Spinal cord (tissue), 10 donors: Measurements from ENCODE around the gene RFX7. TPM values are rescaled to one million over a fixed set of nuclear protein-coding genes. Genes with fewer than 3 reads are reported as not detected.
"Not testable (repeated sequence)": the region's sequence is repeated elsewhere in the genome, so short reads cannot be mapped to it uniquely, and the experiment has no call there.

Experiments used
- DNase-seq, 6 donors: peaks; one replicate each; pipeline versions ENCODE4 v3.0.0 to v3.0.0-alpha.2; 2013 to 2015; ENCODE audit warnings: low spot score in 6 of 6, low read depth in 4 of 6
- H3K27ac ChIP-seq: one replicate; pipeline ENCODE4 v1.5.1; 2013; ENCODE audit warnings: low read depth, low read length, control low read depth
- H3K27me3 ChIP-seq: one replicate; pipeline ENCODE4 v1.6.1; 2013; ENCODE audit warnings: low read length; ENCODE audit not compliant: control insufficient read depth, insufficient read depth
- H3K36me3 ChIP-seq: one replicate; pipeline ENCODE4 v1.6.1; 2013; ENCODE audit warnings: low read length; ENCODE audit not compliant: control insufficient read depth, insufficient read depth
- H3K4me1 ChIP-seq: one replicate; pipeline ENCODE4 v1.6.1; 2013; ENCODE audit warnings: low read length; ENCODE audit not compliant: control insufficient read depth, insufficient read depth
- H3K4me3 ChIP-seq: one replicate; pipeline ENCODE4 v1.5.1; 2013; ENCODE audit warnings: low read depth, low read length, control low read depth
- H3K9me3 ChIP-seq: one replicate; pipeline ENCODE4 v1.6.1; 2013; ENCODE audit warnings: low read length; ENCODE audit not compliant: control insufficient read depth, insufficient read depth
- WGBS: methylation state at CpG from one replicate; pipeline ENCODE4 v1.1.5; 2013; ENCODE audit warnings: missing lambda C conversion rate; ENCODE audit not compliant: insufficient coverage; 5-methylcytosine and 5-hydroxymethylcytosine counted together
- polyA plus RNA-seq, 2 donors: library from polyadenylated mRNA; unstranded; fragments of 120-200 nt; gene quantifications; one replicate each; pipeline ENCODE4 v1.2.1, GENCODE V29; 2013; ENCODE audit not compliant: insufficient read length in 2 of 2
- total RNA-seq, 2 donors: library from RNA; depleted of rRNA in 1 of 2; stranded (reverse); fragments of 120-200 nt in 1 of 2; fragments of >200 nt in 1 of 2; gene quantifications; one replicate each; pipeline versions ENCODE4 v1.2.3 to v1.2.4, GENCODE V29; 2013 to 2014
- donor health status: healthy.

The RFX7 gene
- total and polyA plus RNA-seq, 4 donors, result 15.0 to 27.5 (median 20.0) TPM

- no peak for DNase-seq
- WGBS, result no CpG with 5 or more reads among the region's 1 CpG
- H3K36me3 ChIP-seq, result no peaks in the 10 kb centered on the region
- H3K9me3 ChIP-seq, result peaks cover 14% of the 10 kb centered on the region
- no peaks in the 10 kb centered on the region for H3K4me1 ChIP-seq
- H3K4me3 ChIP-seq, result no peak overlapping the region
- H3K27me3 ChIP-seq, result no peaks in the 10 kb centered on the region
- H3K27ac ChIP-seq, result no peak overlapping the region
Observed at GRCh38 chr15:56208641-56209155, 35.0 kb downstream of the RFX7 start.

GRCh38 chr15:56208185-56208584 lies 35.5 kb downstream of the RFX7 start:
- H3K27ac ChIP-seq, result no peak overlapping the region
- peaks cover 14% of the 10 kb centered on the region for H3K9me3 ChIP-seq
- no peaks in the 10 kb centered on the region for H3K4me1 ChIP-seq
- no peaks in the 10 kb centered on the region for H3K27me3 ChIP-seq
- H3K36me3 ChIP-seq, result no peaks in the 10 kb centered on the region
- 100% methylated on average over 1 of the region's 2 CpGs for WGBS
- H3K4me3 ChIP-seq, result no peak overlapping the region
- no peak for DNase-seq

- Histone ChIP-seq H3K36me3 (no peaks in the 10 kb centered on the region), H3K27me3 (no peaks in the 10 kb centered on the region), H3K9me3 (peaks cover 11% of the 10 kb centered on the region), H3K27ac (no peak overlapping the region), H3K4me3 (no peak overlapping the region), H3K4me1 (no peaks in the 10 kb centered on the region)
- WGBS, result no CpG with 5 or more reads among the region's 1 CpG
- DNase-seq, result no peak
Observed at GRCh38 chr15:56207711-56208110, 36.0 kb downstream of the RFX7 start.

- Histone ChIP-seq H3K9me3 (peaks cover 9% of the 10 kb centered on the region), H3K27ac (no peak overlapping the region), H3K4me1 (no peaks in the 10 kb centered on the region)
Observed at GRCh38 chr15:56207092-56207491, 36.6 kb downstream of the RFX7 start.

GRCh38 chr15:56205061-56205876 lies 38.4 kb downstream of the RFX7 start:
- H3K4me1 ChIP-seq, result no peaks in the 10 kb centered on the region

More at GRCh38 chr15:56207092-56207491, 36.6 kb downstream of the RFX7 start:
- Histone ChIP-seq H3K4me3 (no peak overlapping the region), H3K27me3 (no peaks in the 10 kb centered on the region), H3K36me3 (peaks cover 3% of the 10 kb centered on the region)
- no peak for DNase-seq

GRCh38 chr15:56203312-56203922 lies 40.3 kb downstream of the RFX7 start:
- 100% methylated on average over 4 of the region's 4 CpGs for WGBS
- not testable (repeated sequence) for H3K9me3 ChIP-seq, DNase-seq, H3K27me3 ChIP-seq, H3K4me3 ChIP-seq, H3K36me3 ChIP-seq, H3K4me1 ChIP-seq, H3K27ac ChIP-seq

More at GRCh38 chr15:56205061-56205876, 38.4 kb downstream of the RFX7 start:
- no peaks in the 10 kb centered on the region for H3K9me3 ChIP-seq
- no peak overlapping the region for H3K4me3 ChIP-seq
- H3K27me3 ChIP-seq, result no peaks in the 10 kb centered on the region
- DNase-seq, result peak in 1 of 6 donors; percentile 2
- peaks cover 3% of the 10 kb centered on the region for H3K36me3 ChIP-seq
- no peak overlapping the region for H3K27ac ChIP-seq

GRCh38 chr15:56202701-56203100 lies 41.0 kb downstream of the RFX7 start:
- no CpG with 5 or more reads among the region's 1 CpG for WGBS
- no peaks in the 10 kb centered on the region for H3K9me3 ChIP-seq
- H3K27ac ChIP-seq, result no peak overlapping the region
- peaks cover 3% of the 10 kb centered on the region for H3K36me3 ChIP-seq
- H3K4me1 ChIP-seq, result no peaks in the 10 kb centered on the region
- H3K27me3 ChIP-seq, result no peaks in the 10 kb centered on the region
- no peak overlapping the region for H3K4me3 ChIP-seq
- DNase-seq, result no peak

- Histone ChIP-seq H3K4me1 (no peaks in the 10 kb centered on the region), H3K4me3 (no peak overlapping the region), H3K36me3 (peaks cover 3% of the 10 kb centered on the region), H3K27me3 (no peaks in the 10 kb centered on the region), H3K9me3 (no peaks in the 10 kb centered on the region), H3K27ac (no peak overlapping the region)
- no peak for DNase-seq
- whole genome bisulfite sequencing, result no CpG with 5 or more reads among the region's 2 CpGs
Observed at GRCh38 chr15:56199038-56199437, 44.6 kb downstream of the RFX7 start.

- WGBS, result no CpG with 5 or more reads among the region's 1 CpG
- no peak overlapping the region for H3K4me3 ChIP-seq
- H3K4me1 ChIP-seq, result no peaks in the 10 kb centered on the region
- no peak for DNase-seq
- H3K9me3 ChIP-seq, result no peaks in the 10 kb centered on the region
- H3K27ac ChIP-seq, result no peak overlapping the region
- no peaks in the 10 kb centered on the region for H3K36me3 ChIP-seq
- no peaks in the 10 kb centered on the region for H3K27me3 ChIP-seq
Observed at GRCh38 chr15:56194035-56194434, 49.6 kb downstream of the RFX7 start.
